Stimulated activated CD4-positive, alpha-beta T cell treated with anti-CD3 and anti-CD28 coated beads, Interleukin-1b, Interleukin-23, amount 100 ng/mL, for 48 hours (primary cell): Measurements from ENCODE around the gene PIPOX.

ENCODE experiments used
- DNase-seq: peaks from one replicate; pipeline ENCODE4 v3.0.0-alpha.2; 2020

Gene PIPOX

DNA sequence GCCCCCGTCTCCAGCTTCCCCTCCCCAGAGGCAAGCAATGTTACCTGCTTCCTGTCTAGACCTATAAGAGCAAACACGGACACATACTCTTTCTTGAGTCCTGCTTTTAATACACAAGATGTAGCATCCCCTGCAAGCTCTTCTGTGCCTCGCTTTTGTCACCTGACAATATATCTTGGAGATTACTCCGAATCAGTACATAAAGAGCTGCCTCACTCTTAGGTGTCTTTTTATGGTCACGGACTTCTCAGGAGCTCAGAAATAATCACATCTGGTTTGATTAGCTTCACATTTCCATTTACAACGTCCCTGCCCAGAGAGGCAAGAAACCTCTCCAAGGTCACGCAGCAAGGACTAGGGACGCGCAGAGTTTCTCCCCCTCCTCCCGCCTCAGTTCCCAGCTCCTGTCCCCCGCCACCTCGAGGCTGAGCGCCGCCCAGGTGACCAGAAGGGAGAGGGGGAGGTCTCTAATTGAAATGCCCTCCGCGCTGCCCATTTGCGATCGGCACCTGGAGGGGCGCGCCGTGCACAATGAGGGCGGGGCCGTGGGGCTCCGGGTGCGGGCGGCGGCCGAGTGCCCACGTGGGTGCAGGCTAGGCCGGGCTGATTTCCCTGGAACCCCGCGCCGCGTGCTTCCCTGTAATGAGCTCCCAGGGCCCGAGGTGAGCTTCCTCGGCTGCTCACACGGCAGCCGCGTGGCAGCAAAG, 23.3 kb upstream of the PIPOX start:
- DNase-seq = no peak

DNA sequence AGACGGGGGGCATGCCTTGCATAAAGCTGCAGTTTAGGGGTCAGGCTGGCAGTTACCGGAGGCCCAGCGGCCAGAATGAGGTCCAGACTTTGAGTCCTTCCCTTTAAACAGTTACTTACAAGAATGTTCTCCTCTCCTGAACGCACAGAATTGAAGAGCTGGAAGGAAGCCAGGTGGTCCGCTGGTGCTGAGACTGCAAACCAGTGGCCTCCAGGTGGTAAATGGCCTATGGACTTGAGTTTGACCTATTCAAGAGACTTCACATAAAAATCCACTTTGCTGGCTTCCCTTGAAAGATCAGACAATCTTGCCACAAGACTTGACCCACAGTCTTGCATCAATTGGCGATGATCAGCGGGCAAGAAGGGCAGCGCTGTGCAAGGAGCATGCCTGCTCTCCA, 22.4 kb upstream of the PIPOX start:
- DNase-seq = no peak

DNA sequence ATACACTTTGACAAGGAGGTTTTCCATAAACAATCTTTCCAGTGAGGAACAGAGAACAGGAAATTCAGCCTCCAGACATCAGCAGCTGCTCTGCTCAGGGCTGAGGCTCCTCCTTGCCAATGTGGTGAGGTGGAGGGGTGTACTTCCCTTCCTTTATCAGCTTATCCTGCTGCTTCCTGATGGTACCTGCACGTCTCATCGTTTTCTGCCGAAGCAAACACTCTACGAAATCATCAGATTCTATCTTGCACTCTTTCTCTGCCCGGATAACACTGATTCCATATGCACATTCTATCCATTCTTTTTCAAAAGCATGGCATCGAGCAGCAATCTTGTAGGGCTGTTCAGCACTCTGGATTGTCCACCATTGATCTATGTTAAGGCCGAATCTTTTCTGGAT, 21.7 kb upstream of the PIPOX start:
- DNase-seq = no peak

DNA sequence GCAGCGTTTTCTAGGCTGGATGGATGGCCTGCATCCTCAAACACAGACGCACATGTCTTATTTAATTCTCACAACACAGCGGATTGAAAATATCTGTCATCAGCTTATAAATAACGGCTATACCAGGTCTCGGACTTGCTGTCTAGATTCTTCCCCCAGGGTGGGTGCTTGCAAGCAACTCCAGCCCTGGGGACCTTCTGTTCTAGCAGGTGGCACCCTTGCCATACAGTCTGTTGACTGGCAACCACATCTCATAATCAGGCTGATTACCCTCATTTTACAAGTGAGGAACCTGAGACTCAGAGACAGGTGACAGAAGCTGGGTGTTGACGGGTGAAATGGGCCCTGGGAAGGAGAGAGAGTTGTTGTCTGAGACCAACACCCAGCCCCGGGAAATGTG, 20.9 kb upstream of the PIPOX start:
- DNase-seq = no peak

DNA sequence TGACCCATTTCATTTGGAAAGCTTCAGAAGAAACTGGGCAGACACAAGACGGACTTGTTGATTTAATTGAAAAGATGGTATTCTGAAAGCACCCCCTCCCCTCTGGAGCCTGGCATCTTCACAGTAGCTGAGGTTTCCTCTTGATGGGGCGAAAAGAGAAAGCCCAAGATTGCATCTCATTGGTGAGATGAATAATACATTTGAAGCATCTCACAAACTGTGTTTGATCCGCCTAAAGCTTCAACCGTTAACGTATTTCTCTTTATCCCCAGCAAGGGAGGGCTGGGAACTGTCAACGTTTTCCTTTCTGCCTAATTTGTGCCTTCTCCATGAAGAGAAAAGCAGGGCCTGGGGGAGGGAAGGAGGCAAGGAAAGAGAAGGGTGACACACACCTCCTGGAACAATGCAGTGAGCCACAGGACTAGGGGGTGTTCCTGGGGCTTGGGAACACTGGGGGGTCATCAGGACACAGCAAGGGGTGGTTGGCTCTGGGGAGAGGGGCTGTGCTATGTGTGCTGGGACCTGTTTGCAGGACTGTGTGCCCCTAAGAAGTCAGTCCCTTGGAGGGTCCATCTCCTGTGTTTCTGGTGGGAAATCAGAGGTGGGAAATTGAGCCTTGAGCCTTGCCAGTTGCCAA, 18.5 kb upstream of the PIPOX start:
- DNase-seq = no peak

DNA sequence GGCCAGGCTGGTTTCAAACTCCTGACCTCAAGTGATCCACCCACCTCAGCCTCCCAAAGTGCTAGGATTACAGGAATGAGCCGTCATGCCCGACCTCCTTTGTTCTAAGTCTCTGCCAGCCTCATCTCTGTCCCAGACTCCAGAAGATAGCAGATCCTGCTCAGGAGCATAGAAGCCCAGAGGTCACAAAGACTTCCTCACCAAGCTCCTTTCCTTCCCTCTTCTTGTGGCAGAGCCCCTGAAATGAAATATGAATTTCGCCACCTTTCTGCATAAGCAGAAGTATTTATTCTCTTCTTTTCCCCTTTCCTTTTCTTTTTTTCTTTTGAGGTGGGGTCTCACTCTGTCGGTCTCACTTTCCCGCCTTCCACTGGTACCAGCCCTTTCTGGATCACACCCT, 11.5 kb upstream of the PIPOX start:
- no peak for DNase-seq

DNA sequence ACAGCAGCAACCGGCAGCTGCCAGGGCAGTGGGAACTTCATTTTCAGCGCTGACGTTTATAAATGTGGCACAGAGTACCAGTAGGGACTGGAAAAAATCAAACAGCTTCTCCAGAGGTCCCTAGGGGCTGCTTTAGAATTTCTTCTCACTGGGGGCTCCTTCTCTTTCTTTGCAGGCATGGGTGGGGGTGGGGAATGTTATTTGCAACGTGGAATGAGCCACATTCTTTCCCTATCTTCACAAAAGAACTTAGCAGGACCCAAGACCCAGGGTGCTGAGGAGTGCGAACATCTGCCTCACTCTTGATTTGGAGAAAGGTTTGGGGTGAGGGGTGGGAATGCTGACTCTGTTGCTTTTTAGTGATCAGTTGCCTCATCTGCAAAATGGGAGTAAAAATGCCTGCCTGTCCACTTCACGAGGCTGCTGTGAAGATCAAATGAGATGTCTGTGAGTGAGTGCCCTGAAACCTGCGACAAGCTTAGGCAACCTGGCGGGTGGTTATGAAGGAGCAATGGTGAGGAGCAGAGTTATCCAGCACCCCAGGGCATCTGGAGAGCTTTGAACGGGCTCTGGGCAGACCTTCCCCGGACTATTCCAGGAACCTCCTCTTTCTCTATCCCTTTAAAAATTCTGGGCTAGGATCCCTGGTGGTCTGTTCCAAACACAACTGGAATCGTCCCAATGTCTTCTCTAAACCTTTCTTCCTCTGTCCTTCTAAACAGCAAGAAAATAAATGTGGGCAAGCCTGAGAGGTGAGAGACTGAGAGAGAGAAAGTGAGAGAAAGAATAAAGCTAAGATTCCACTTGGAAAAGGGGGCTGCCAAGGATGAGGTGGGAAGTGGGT, 10.7 kb upstream of the PIPOX start:
- no peak for DNase-seq

DNA sequence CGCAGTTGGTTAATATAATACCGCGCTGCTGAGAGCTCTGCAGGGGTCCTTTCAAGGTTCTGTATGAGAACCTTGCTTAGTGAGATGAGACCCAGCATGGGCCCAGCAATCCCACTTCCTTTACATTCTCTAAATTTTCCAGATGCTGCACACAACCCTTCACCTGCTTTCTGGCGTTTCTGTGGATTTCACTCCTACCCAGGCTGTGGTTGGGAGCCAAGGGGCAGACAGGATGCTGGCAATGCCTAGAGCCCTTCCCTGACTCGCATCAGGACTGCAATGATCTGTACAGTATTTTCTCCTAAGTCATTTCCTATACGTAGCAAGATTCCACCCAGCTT, 10.1 kb upstream of the PIPOX start:
- DNase-seq = no peak

DNA sequence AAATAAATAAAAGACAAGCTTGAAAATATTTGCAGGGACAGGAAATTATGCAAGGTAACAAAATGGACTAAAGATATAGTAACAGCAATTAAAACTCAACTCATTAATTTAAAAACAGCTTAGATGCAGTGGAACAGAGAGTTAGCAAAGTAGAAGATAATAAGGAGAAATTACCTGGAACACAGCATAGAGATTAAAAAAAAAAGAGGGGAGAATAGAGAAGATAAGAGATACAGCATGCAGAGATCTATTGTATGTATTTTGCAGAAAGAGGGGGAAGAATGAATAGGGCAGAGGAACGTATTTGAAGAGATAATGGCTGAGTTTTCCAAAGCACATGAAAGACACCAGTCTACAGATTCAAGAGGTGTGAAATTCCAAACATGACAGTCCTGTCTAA, 8.4 kb upstream of the PIPOX start:
- no peak for DNase-seq

DNA sequence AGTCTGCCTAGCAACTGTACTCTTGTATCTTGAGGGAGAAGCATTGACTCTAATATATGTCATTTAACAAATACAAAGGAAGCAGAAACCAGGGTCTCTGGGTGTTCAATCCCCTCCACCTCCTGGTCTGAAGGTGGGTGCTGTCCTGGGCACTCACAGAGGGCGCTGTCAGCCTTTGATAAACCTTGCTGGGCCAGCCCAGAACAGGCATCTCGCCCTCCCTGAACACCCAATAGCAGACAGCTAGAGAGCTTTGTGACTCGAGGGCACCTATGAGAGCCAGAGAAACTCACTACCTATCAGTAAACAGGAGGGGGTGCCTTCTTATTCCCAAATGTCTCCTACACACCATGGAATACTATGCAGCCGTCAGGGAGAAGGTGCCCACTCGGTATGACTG, 6.4 kb upstream of the PIPOX start:
- DNase-seq = no peak

DNA sequence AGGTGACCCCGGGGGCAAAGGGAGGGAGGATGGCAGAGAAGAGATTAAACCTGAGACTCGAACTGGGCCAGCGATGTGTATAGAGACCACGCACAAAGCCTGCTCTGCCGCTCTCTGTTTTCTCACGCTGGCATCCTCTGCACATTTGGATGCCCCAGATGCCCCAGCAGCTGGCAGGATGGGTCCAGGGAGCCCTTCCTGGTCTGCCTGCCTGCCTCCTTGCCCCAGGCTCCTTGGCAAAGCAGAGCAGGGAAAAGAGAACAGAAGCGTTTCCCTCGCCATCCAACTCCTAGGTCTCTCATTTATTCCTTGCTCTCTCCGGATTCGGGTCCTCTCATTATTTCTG, 5.2 kb upstream of the PIPOX start:
- DNase-seq = no peak

DNA sequence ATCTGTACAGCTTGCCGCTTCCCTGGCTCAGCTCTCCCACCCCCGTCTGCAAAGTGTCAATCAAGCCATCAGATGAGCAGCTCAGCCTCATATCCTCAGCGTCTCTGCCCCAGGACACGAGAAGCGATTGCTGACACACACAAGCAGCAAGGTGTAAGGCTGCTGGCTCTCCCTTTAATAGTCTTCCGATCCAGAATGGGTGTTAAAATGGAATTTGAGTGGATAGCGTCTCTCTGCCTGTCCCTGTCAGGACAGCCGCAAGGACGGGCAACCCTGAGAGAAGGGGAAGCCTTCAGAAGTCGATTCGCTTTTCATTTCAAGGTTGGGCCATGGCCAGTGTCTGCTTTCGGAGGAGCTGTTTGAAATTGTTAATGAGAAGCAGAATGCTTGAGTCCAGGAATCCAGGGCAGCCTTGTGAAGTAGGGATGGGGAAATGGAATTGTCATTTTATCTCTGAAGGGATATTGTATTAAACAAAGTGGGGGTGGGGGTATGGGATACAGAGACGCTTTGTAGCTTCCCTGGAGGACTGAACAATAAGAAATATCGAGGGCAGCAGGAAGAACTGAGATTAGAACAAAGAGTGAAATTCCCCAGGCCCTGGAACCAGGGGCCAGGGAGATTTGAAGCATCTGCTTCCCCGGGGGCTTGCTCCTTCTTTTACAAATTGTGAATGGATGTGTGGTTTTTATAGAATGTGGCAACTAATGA, 4.7 kb upstream of the PIPOX start:
- no peak for DNase-seq

DNA sequence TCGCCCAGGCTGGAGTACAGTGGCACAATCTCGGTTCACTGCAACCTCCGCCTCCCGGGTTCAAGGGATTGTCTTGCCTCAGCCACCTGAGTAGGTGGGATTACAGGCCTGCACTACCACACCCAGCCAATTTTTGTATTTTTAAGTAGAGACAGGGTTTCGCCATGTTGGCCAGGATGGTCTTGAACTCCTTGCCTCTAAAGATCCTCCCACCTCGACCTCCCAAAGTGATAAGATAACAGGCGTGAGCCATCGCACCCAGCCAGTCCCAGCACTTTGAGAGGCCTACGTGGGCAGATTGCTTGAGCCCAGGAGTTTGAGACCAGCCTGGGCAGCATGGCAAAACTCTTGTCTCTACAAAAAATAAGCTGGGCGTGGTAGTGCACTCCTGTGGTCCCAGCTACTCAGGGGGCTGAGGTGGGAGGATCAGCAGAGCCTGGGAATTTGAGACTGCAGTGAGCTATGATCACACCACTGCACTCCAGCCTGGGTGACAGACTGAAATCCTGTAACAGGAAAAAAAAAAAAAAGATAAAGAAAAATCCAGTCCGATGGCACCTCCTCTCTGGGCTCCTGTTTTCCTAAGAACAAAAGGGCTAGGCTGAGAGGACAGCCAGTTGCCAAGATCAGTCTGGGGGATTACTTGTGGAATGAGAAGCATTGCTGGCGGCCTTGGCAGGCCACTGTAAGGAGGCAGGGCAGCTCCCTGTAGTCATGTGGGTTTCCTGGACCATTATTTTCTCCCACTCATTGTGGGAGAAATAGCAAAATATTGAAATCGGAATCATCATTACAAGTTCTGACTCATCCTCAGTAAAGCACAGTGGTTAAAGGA, 3.0 kb upstream of the PIPOX start:
- no peak for DNase-seq

DNA sequence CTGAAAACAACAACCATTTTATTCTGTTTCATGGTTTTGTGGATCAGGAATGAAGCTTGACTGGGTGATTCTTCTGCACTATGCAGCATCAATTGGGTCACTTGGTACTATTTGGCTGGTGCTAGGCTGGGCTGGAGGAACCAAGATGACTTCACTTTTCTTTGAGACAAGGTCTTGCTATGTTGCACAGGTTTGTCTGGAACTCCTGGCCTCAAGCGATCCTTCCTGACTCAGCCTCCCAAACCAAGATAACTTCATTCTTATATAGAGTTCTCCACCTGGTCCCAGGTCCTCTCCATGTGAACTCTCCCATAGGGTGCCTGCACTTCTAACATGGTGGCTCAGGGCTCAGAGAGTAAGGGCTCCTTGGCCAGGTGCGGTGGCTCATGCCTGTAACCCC, 1.9 kb upstream of the PIPOX start:
- DNase-seq = no peak

DNA sequence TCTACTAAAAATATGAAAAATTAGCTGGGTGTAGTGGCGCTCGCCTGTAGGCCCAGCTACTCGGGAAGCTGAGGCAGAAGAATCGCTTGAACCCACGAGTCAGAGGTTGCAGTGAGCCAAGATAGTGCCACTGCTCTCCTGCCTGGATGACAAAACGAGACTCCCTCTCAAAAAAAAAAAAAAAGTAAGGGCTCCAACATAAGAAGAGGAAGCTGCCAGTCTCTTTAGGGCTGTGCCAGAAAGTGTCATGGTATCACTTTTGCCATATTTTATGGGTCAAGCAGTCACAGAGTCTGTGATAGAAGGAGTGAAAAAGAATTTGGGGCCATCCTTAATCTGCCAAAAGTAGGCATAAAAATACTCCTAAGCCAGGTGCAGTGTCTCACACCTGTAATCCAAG, 1.4 kb upstream of the PIPOX start:
- DNase-seq = no peak

DNA sequence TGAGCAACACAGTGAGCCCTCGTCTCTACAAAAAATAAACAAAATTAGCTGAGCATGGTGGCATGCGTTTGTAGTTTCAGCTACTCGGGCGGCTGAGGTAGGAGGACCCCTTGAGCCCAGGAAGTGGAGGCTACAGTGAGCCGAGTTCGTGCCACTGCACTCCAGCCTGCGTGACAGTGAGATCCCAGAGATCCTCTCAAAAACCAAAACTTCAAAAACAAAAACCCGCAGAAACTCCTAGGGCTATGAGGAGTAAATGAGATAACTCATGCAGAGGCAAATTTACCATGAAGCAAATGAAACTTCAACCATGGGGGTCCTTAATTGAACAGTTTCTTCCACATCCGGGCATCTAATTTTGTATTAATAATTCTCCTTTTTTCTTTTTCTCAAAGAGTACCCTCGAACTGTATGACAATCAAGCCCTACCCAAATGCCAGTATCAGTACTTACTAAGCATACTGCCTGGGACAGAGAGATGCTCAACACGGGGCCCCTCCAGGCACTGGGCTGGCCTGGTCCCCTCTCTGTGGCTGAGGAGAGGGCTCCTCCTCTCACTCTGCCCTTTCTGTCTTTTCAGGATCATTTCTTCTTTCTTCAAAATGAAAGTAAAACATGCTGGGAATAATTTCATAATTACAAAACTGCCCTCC, 789 bp upstream of the PIPOX start:
- no peak for DNase-seq

DNA sequence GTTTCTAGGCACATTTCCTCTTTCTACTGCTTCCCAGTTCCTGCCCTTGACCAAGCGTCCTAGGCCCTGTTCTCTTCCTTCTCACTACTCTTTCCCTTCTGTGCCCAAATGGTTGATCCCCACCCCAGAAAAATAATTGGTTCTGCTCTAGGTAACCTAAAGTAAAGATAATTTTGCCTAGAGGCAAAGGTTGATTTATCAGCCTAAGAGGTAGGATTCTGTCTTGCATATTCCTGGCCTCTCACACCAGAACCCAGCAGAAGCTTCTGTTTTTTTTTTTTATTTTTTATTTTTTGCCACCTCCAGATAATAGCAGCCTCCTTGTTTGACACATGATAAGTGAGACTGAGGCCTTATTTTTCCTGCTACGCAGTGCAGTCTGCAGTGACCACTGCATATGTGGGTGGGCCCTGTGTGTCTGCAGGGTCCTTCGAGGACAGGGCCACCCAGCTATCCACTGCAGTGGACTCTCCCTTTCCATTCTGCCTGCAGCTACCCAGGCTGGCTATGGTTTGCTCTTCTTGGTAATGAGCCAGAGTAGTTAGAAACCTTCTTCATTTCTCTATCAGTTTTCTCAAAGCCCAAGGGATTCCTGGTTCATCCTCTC, 701 bp downstream of the PIPOX start:
- no peak for DNase-seq

DNA sequence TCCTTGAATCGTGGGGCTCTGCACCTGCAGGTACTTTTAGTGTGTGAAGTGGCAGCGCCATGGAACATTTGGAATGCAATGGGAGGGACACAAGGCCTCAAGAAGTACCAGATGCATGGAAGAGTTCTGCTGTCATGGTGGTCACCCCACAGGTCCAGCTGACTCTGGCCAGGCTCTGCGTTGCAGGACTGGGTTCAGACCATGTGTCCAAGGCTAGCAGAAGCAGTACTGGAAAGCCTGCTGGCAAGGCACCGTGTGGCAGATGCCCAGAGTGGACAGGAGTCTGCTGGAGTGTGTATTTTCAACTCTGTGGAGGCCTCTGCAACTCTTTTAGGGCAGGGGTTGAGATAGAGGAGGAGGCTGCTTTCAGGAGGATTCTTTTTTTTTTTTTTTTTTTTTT, 2.1 kb downstream of the PIPOX start:
- DNase-seq = no peak

DNA sequence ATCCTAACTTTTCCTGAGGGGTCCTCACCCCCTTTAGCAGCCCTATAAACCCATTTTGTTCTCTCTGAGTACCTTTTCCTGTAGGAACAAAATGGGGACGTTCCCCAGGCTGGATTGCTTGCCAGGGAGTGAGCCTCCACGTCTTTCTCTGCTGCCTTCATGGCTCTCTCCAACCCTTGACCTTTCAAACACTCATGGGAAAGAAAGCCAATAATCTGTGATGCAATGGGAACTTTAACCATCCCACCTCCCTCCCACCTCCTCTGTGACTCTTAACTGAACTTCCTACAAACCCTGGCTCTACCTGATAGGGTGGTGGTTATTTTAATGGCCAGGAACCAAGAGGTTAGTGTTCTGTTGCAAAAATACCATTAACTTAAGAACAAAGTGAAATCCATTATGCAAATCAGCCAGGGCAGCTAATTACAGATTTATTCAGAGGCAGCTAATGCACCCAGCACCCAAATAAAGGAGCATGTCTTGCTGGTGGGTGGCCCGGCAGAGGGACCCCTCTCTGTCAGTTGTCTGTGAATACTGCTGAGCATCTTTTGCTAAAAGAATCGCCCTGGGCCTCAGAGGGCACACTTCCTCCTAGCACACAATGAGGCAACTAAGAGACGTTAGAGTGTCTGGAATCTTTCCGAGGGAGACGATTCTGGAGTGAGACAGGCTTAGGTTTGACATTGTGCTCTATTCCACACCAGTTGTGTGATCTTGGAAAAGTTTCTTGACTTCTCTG, 3.0 kb downstream of the PIPOX start:
- no peak for DNase-seq

DNA sequence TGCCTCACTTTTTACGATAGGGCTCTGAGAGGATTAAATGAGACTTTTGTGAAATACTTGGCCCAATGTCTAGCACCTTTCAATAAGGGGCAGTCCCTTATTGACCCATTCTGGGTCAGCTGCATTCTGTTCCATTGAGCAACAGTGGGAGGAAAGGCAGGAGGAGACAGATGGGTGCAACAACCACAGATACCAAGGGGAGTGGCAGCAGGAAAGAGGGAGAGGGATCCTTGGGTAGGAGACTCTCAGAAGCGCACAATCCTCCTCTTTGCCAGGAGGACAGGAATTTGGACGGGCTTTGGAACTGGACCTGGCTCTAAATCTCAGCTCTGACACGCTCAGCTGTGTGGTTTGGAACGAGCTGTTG, 3.5 kb downstream of the PIPOX start:
- no peak for DNase-seq
